ENCODE measurements around the gene RNF144A.

- TF ChIP-seq CTCF (IDR thresholded peaks at IDR 0.05; ENCODE audit: poor library complexity) (no peak), EZH2 (IDR thresholded peaks at IDR 0.05; ENCODE audit: borderline replicate concordance) (no peak), EZH2phosphoT487 (IDR thresholded peaks at IDR 0.05; ENCODE audit: low read depth, severe bottlenecking, unreplicated experiment) (no peak)
Measured at GRCh38 chr2:6881516-6881915, 35.7 kb upstream of the RNF144A start.
